Central memory CD4-positive, alpha-beta T cell (primary cell): ENCODE results near the gene DYRK1A.

Experiments
- DNase-seq: peaks from one replicate; pipeline ENCODE4 v3.0.0; 2022

The DYRK1A gene

GRCh38 chr21:37575580-37575979 is 209.0 kb downstream of the DYRK1A start:
- no peak for DNase-seq
